BE2C (cell line): ENCODE data around the gene TMPO.

Source experiments
- DNase-seq: peaks from one replicate; pipeline ENCODE4 v3.0.0-alpha.2; 2020
- H3K27me3 ChIP-seq: fragments of 250-450 bp; sonication (Bioruptor Pico); 2 replicates; pipeline ENCODE4 v1.5.1; 2020; ENCODE audit warnings: mild to moderate bottlenecking
- H3K36me3 ChIP-seq: fragments of 250-450 bp; sonication (Bioruptor Pico); 2 replicates; pipeline ENCODE4 v1.5.1; 2020; ENCODE audit warnings: mild to moderate bottlenecking
- H3K4me1 ChIP-seq: fragments of 250-450 bp; sonication (Bioruptor Pico); 2 replicates; pipeline ENCODE4 v1.5.1; 2020
- H3K4me3 ChIP-seq: 2 replicates; pipeline ENCODE4 v1.5.1; 2011; ENCODE audit warnings: low read depth, low read length
- H3K9me3 ChIP-seq: fragments of 250-450 bp; sonication (Bioruptor Pico); 2 replicates; pipeline ENCODE4 v1.5.1; 2020
- CTCF ChIP-seq: IDR thresholded peaks from 2 replicates; pipeline ENCODE4 v1.5.1; 2012; ENCODE audit warnings: mild to moderate bottlenecking, low read depth, low read length

Gene TMPO

GRCh38 chr12:98579347-98579746 lies 64.0 kb downstream of the TMPO start:
- H3K27me3 ChIP-seq = no peaks in the 10 kb centered on the region
- DNase-seq = no peak
- TF ChIP-seq CTCF = no peak

DNA sequence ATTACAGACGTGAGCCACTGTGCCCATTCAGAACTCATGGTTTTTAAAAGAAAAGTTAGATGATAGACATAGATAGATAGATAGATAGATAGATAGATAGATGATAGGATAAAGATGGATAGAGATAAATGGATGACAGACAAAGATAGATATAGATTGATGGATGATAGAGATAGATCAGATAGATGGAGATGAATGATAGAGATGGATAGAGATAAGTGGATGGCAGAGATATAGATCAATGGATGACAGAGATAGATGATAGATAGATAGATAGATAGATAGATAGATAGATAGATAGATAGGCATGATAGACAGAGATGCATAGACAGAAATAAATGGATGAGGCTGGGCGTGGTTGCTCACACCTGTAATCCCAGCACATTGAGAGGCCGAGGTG lies 64.4 kb downstream of the TMPO start:
- H3K27me3 ChIP-seq = no peaks in the 10 kb centered on the region
- no peak for TF ChIP-seq CTCF
- no peak for DNase-seq
- no peaks in the 10 kb centered on the region for H3K9me3 ChIP-seq
- H3K4me1 ChIP-seq = no peaks in the 10 kb centered on the region
- no peaks in the 10 kb centered on the region for H3K36me3 ChIP-seq
- no peak overlapping the region for H3K4me3 ChIP-seq

More at GRCh38 chr12:98579347-98579746, 64.0 kb downstream of the TMPO start:
- no peaks in the 10 kb centered on the region for H3K9me3 ChIP-seq
- H3K36me3 ChIP-seq = no peaks in the 10 kb centered on the region
- H3K4me3 ChIP-seq = no peak overlapping the region
- no peaks in the 10 kb centered on the region for H3K4me1 ChIP-seq

GRCh38 chr12:98580695-98581094 lies 65.3 kb downstream of the TMPO start:
- Histone ChIP-seq H3K4me3 (no peak overlapping the region), H3K9me3 (no peaks in the 10 kb centered on the region), H3K4me1 (no peaks in the 10 kb centered on the region), H3K36me3 (no peaks in the 10 kb centered on the region), H3K27me3 (no peaks in the 10 kb centered on the region)
- no peak for DNase-seq
- TF ChIP-seq CTCF = no peak

DNA sequence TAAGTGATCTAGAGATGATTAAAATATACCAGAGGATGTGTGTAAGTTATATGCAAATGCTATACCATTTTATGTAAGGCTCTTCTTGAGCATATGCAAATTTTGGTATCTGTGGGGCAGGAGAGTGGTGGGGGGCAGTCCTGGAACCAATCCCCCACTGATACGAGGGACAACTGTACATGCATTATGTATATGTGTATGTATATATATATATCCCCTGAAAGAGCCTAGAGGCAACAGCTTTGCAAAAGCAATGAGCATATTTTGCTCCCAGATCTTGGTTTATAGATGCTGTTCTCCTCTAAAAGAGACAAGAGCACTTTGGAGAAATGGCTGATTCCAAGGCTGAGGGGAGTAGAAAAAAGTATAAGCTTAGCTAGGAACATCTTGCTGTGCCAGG lies 65.7 kb downstream of the TMPO start:
- H3K4me3 ChIP-seq = no peak overlapping the region
- no peak for DNase-seq
- H3K9me3 ChIP-seq = no peaks in the 10 kb centered on the region
- H3K27me3 ChIP-seq = no peaks in the 10 kb centered on the region
- no peaks in the 10 kb centered on the region for H3K4me1 ChIP-seq
- H3K36me3 ChIP-seq = no peaks in the 10 kb centered on the region
- TF ChIP-seq CTCF = no peak

DNA sequence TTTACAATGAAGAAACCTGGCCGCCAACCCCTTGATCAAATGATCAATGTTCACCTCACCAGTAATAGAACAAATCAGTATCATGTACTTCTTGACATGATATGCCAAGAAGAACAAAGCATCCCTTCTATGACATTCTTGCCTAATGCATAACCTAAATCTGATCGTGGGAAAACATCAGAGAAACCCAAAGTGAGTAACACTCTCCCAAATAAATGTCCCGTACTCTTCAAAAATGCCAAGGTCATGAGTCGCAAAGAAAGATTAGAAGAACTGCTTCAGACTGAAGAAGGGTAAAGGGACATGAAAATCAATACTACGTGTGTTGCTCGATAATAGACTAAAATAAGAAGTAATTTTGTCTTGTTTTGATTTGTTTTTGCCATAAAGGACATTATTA lies 66.7 kb downstream of the TMPO start:
- no peaks in the 10 kb centered on the region for H3K27me3 ChIP-seq
- no peak overlapping the region for H3K4me3 ChIP-seq
- no peaks in the 10 kb centered on the region for H3K36me3 ChIP-seq

DNA sequence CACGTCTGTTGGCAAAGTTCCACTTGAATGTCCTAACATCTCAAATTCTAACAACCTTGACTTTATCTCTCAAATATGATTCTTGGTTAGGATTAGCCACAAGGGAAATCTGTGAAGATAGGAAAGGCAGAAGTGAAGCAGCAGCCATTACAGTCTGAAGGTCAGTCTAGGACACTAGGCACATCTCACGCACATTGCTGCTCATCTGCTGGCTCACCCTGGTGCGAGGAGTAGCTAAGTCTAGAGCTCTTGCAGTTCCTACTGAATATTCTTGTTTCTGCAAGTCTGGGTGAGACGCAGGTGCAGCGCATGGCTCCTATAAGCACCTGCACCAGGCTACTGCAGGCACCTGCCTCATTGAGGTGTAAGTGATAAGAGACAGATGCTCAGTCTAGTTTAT lies 71.7 kb downstream of the TMPO start:
- no peak for DNase-seq
- TF ChIP-seq CTCF = no peak

More for the DNA sequence above, 66.7 kb downstream of the TMPO start:
- DNase-seq = no peak
- no peaks in the 10 kb centered on the region for H3K4me1 ChIP-seq
- no peak for TF ChIP-seq CTCF
- H3K9me3 ChIP-seq = no peaks in the 10 kb centered on the region

More for the DNA sequence above, 71.7 kb downstream of the TMPO start:
- Histone ChIP-seq H3K36me3 (no peaks in the 10 kb centered on the region), H3K27me3 (no peaks in the 10 kb centered on the region), H3K4me3 (no peak overlapping the region), H3K4me1 (no peaks in the 10 kb centered on the region), H3K9me3 (no peaks in the 10 kb centered on the region)
